GM12873 (cell line): Measurements from ENCODE around the gene SHISA4.

Experiments used
- CTCF ChIP-seq: IDR thresholded peaks from 2 replicates; pipeline ENCODE4 v1.5.1; 2012; ENCODE audit warnings: low read depth, mild to moderate bottlenecking, moderate library complexity, low read length, control low read depth; ENCODE audit not compliant: insufficient read depth; ENCODE audit errors: missing control alignments

SHISA4 gene

GRCh38 chr1:201883786-201884185 lies 4.9 kb upstream of the SHISA4 start:
- no peak for TF ChIP-seq CTCF

GRCh38 chr1:201884425-201884824 lies 4.3 kb upstream of the SHISA4 start:
- no peak for TF ChIP-seq CTCF

- TF ChIP-seq CTCF, result no peak
These were observed 3.1 kb upstream of the SHISA4 start for GRCh38 chr1:201885531-201886075.

- no peak for TF ChIP-seq CTCF
These were observed 2.4 kb upstream of the SHISA4 start for GRCh38 chr1:201886103-201886885.

- TF ChIP-seq CTCF, result no peak
These were observed 1.4 kb upstream of the SHISA4 start for GRCh38 chr1:201887116-201887866.

- no peak for TF ChIP-seq CTCF
These were observed 631 bp downstream of the SHISA4 start for GRCh38 chr1:201889090-201889968.

- TF ChIP-seq CTCF, result no peak
These were observed 1.5 kb downstream of the SHISA4 start for GRCh38 chr1:201890223-201890622.
